ENCODE measurements around the gene PCDHB13. TPM values are rescaled to one million over a fixed set of nuclear protein-coding genes. Genes with fewer than 3 reads are reported as not detected.
A peak's percentile ranks its signal among the peaks of the same experiment; 100 is the strongest.
"Not testable (repeated sequence)": the region's sequence is repeated elsewhere in the genome, so short reads cannot be mapped to it uniquely, and the experiment has no call there.

The PCDHB13 gene
- total and polyA plus RNA-seq, 2 donors from 2014 or later, result 0.86 to 5.9 TPM

GRCh38 chr5:141223112-141223783 lies 9.5 kb downstream of the PCDHB13 start, which contains the start of gene PCDHB14:
Gene PCDHB14 (plus strand): TSS chr5:141223343. CDS start chr5:141223506, 163 bp downstream.
- intact Hi-C loops (cut with DNase I), result no loop called here
- Histone ChIP-seq H3K4me1 (ENCODE audit: control insufficient read depth in 2 of 3, insufficient read depth in 2 of 3, low read depth in 1 of 3, low read length in 3 of 3) (no peaks in the 10 kb centered on the region), H3K4me3 (ENCODE audit: low read length in 3 of 3) (peak within 1 kb of the TSS; percentile 28 to 50 (median 44)), H3K9ac (ENCODE audit: low read length in 3 of 3) (peak within 1 kb of the TSS in 1 of 3 donors; percentile 9), H3K9me3 (ENCODE audit: control insufficient read depth in 2 of 3, insufficient read depth in 1 of 3, low read length in 3 of 3) (peaks cover 0 to 47% (median 8%) of the 10 kb centered on the region in 3 donors), H3K36me3 (ENCODE audit: control insufficient read depth in 2 of 3, insufficient read depth in 3 of 3, low read length in 3 of 3) (no peaks in the 10 kb centered on the region), H3K27me3 (ENCODE audit: control insufficient read depth, insufficient read depth, low read length) (no peaks in the 10 kb centered on the region), H3K27ac (ENCODE audit: low read depth in 2 of 2, low read length in 2 of 2) (no peak within 1 kb of the TSS)
- FAIRE-seq (no peak), DNase-seq (peak in 2 of 5 donors; percentile 29 to 31)
- TF ChIP-seq CTCF (IDR thresholded peaks at IDR 0.05; ENCODE audit: borderline replicate concordance, extremely low read depth, insufficient read depth), result no peak

DNA sequence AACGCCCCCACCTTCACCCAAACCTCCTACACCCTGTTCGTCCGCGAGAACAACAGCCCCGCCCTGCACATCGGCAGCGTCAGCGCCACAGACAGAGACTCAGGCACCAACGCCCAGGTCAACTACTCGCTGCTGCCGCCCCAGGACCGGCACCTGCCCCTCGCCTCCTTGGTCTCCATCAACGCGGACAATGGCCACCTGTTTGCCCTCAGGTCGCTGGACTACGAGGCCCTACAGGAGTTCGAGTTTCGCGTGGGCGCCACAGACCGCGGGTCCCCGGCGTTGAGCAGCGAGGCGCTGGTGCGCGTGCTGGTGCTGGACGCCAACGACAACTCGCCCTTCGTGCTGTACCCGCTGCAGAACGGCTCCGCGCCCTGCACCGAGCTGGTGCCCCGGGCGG lies 11.1 kb downstream of the PCDHB13 start:
- H3K27me3 ChIP-seq (ENCODE audit: control insufficient read depth, insufficient read depth, low read length); H3K4me3 ChIP-seq (ENCODE audit: low read length in 3 of 3); H3K36me3 ChIP-seq (ENCODE audit: control insufficient read depth in 2 of 3, insufficient read depth in 3 of 3, low read length in 3 of 3); DNase-seq; H3K9ac ChIP-seq (ENCODE audit: low read length in 3 of 3); H3K27ac ChIP-seq (ENCODE audit: low read depth in 2 of 2, low read length in 2 of 2); FAIRE-seq; H3K4me1 ChIP-seq (ENCODE audit: control insufficient read depth in 2 of 3, insufficient read depth in 2 of 3, low read depth in 1 of 3, low read length in 3 of 3); intact Hi-C loops (cut with DNase I): not testable (repeated sequence)
- peaks cover 0 to 38% (median 5%) of the 10 kb centered on the region in 3 donors for H3K9me3 ChIP-seq (ENCODE audit: control insufficient read depth in 2 of 3, insufficient read depth in 1 of 3, low read length in 3 of 3)

DNA sequence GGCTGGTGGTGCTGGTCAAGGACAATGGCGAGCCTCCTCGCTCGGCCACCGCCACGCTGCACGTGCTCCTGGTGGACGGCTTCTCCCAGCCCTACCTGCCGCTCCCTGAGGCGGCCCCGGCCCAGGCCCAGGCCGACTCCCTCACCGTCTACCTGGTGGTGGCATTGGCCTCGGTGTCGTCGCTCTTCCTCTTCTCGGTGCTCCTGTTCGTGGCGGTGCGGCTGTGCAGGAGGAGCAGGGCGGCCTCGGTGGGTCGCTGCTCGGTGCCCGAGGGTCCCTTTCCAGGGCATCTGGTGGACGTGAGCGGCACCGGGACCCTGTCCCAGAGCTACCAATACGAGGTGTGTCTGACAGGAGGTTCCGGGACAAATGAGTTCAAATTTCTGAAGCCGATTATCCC lies 11.7 kb downstream of the PCDHB13 start:
- intact Hi-C loops (cut with DNase I); H3K4me3 ChIP-seq (ENCODE audit: low read length in 3 of 3); H3K27me3 ChIP-seq (ENCODE audit: control insufficient read depth, insufficient read depth, low read length); H3K9ac ChIP-seq (ENCODE audit: low read length in 3 of 3); H3K27ac ChIP-seq (ENCODE audit: low read depth in 2 of 2, low read length in 2 of 2); FAIRE-seq; DNase-seq; H3K4me1 ChIP-seq (ENCODE audit: control insufficient read depth in 2 of 3, insufficient read depth in 2 of 3, low read depth in 1 of 3, low read length in 3 of 3); H3K36me3 ChIP-seq (ENCODE audit: control insufficient read depth in 2 of 3, insufficient read depth in 3 of 3, low read length in 3 of 3): not testable (repeated sequence)
- peaks cover 0 to 34% (median 8%) of the 10 kb centered on the region in 3 donors for H3K9me3 ChIP-seq (ENCODE audit: control insufficient read depth in 2 of 3, insufficient read depth in 1 of 3, low read length in 3 of 3)

GRCh38 chr5:141234109-141234667 lies 20.5 kb downstream of the PCDHB13 start:
- intact Hi-C loops (cut with DNase I), result no loop called here
- DNase-seq (peak in 2 of 5 donors; percentile 13 to 31), FAIRE-seq (no peak)
- H3K36me3 ChIP-seq (ENCODE audit: control insufficient read depth in 2 of 3, insufficient read depth in 3 of 3, low read length in 3 of 3), result no peaks in the 10 kb centered on the region
- no peaks in the 10 kb centered on the region for H3K4me1 ChIP-seq (ENCODE audit: control insufficient read depth in 2 of 3, insufficient read depth in 2 of 3, low read depth in 1 of 3, low read length in 3 of 3)
- TF ChIP-seq CTCF (IDR thresholded peaks at IDR 0.05; ENCODE audit: borderline replicate concordance, extremely low read depth, insufficient read depth), result no peak
- peaks cover 2 to 59% (median 31%) of the 10 kb centered on the region in 3 donors for H3K9me3 ChIP-seq (ENCODE audit: control insufficient read depth in 2 of 3, insufficient read depth in 1 of 3, low read length in 3 of 3)
- H3K4me3 ChIP-seq (ENCODE audit: low read length in 3 of 3), result peak overlapping the region; percentile 19 to 51 (median 45)
- no peak overlapping the region for H3K27ac ChIP-seq (ENCODE audit: low read depth in 2 of 2, low read length in 2 of 2)
- peak overlapping the region in 1 of 3 donors; percentile 36 for H3K9ac ChIP-seq (ENCODE audit: low read length in 3 of 3)
- H3K27me3 ChIP-seq (ENCODE audit: control insufficient read depth, insufficient read depth, low read length), result no peaks in the 10 kb centered on the region

DNA sequence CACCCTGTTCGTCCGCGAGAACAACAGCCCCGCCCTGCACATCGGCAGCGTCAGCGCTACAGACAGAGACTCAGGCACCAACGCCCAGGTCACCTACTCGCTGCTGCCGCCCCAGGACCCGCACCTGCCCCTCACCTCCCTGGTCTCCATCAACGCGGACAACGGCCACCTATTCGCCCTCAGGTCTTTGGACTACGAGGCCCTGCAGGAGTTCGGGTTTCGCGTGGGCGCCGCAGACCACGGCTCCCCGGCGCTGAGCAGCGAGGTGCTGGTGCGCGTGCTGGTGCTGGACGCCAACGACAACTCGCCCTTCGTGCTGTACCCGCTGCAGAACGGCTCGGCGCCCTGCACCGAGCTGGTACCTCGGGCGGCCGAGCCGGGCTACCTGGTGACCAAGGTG lies 22.2 kb downstream of the PCDHB13 start:
- H3K9me3 ChIP-seq (ENCODE audit: control insufficient read depth in 2 of 3, insufficient read depth in 1 of 3, low read length in 3 of 3), result peaks cover 2 to 74% (median 39%) of the 10 kb centered on the region in 3 donors
- H3K9ac ChIP-seq (ENCODE audit: low read length in 3 of 3); H3K4me3 ChIP-seq (ENCODE audit: low read length in 3 of 3); DNase-seq; H3K27ac ChIP-seq (ENCODE audit: low read depth in 2 of 2, low read length in 2 of 2); H3K36me3 ChIP-seq (ENCODE audit: control insufficient read depth in 2 of 3, insufficient read depth in 3 of 3, low read length in 3 of 3); FAIRE-seq; intact Hi-C loops (cut with DNase I); H3K27me3 ChIP-seq (ENCODE audit: control insufficient read depth, insufficient read depth, low read length); H3K4me1 ChIP-seq (ENCODE audit: control insufficient read depth in 2 of 3, insufficient read depth in 2 of 3, low read depth in 1 of 3, low read length in 3 of 3): not testable (repeated sequence)

All from kidney (tissue), 14 donors.